OCI-LY7 (cell line): Measurements from ENCODE around the gene CACNA2D2. TPM values are rescaled to one million over a fixed set of nuclear protein-coding genes. Genes with fewer than 3 reads are reported as not detected.

Source experiments
- BruUV-seq: library from RNA; stranded (reverse); fragments of 400-500 nt; replicated peaks from 2 replicates; lab custom pipeline; 2021; lab: Mats Ljungman, UMichigan
- CTCF ChIA-PET: fragments of 300-600 bp; sonication (Branson Sonifier 250); formaldehyde crosslinking; loops from one replicate; lab custom pipeline; 2022; ENCODE audit warnings: antibody characterized with exemption; ENCODE audit not compliant: unreplicated experiment; lab: Charles Lee
- POLR2A ChIA-PET: fragments of 300-600 bp; sonication (Branson Sonifier 250); formaldehyde crosslinking; loops from one replicate; lab custom pipeline; 2022; ENCODE audit warnings: antibody characterized with exemption; lab: Charles Lee
- DNase-seq: peaks from one replicate; pipeline ENCODE4 v3.0.0-alpha.2; 2015; ENCODE audit warnings: low spot score
- H2AFZ ChIP-seq: fragments of 200-600 bp; sonication (generic), shearing (Covaris generic); 2 replicates; pipeline ENCODE4 v1.6.1; 2014; ENCODE audit warnings: mild to moderate bottlenecking, antibody characterized with exemption, low read length, moderate library complexity
- H3K27ac ChIP-seq: fragments of 200-600 bp; sonication (generic); 2 replicates; pipeline ENCODE4 v1.5.1; 2014; ENCODE audit warnings: mixed run types, low read depth, mild to moderate bottlenecking, moderate library complexity, low read length, inconsistent platforms; ENCODE audit not compliant: poor library complexity, severe bottlenecking
- H3K36me3 ChIP-seq: fragments of 200-600 bp; sonication (generic); 2 replicates; pipeline ENCODE4 v1.6.1; 2014; ENCODE audit warnings: mild to moderate bottlenecking, antibody characterized with exemption, low read length, moderate library complexity, mixed read lengths; ENCODE audit not compliant: insufficient read depth
- H3K4me1 ChIP-seq: fragments of 200-600 bp; sonication (generic); 2 replicates; pipeline ENCODE4 v1.5.1; 2014; ENCODE audit warnings: mild to moderate bottlenecking, low read length; ENCODE audit not compliant: insufficient read depth, poor library complexity, severe bottlenecking
- H3K4me2 ChIP-seq: fragments of 200-600 bp; sonication (generic); 2 replicates; pipeline ENCODE4 v1.6.1; 2014; ENCODE audit warnings: mild to moderate bottlenecking, low read length
- H3K4me3 ChIP-seq: fragments of 200-600 bp; sonication (generic); 2 replicates; pipeline ENCODE4 v1.5.1; 2014; ENCODE audit warnings: mild to moderate bottlenecking, low read depth, low read length; ENCODE audit not compliant: poor library complexity, severe bottlenecking
- H3K79me2 ChIP-seq: fragments of 200-600 bp; sonication (generic); 2 replicates; pipeline ENCODE4 v1.6.1; 2016; ENCODE audit warnings: low read depth, mild to moderate bottlenecking, low read length, moderate library complexity, mixed read lengths; ENCODE audit not compliant: insufficient read depth
- H3K9me2 ChIP-seq: fragments of 200-600 bp; sonication (generic); 2 replicates; pipeline ENCODE4 v1.6.1; 2016; ENCODE audit warnings: mild to moderate bottlenecking, low read length, mixed read lengths; ENCODE audit not compliant: insufficient read depth
- H3K9me3 ChIP-seq: fragments of 200-600 bp; sonication (generic); 2 replicates; pipeline ENCODE4 v1.6.1; 2014; ENCODE audit warnings: mild to moderate bottlenecking, mixed run types, low read length, mixed read lengths
- H4K20me1 ChIP-seq: fragments of 200-600 bp; sonication (generic); 2 replicates; pipeline ENCODE4 v1.6.1; 2014; ENCODE audit warnings: mild to moderate bottlenecking, antibody characterized with exemption, low read length, moderate library complexity, mixed read lengths; ENCODE audit not compliant: insufficient read depth
- EZH2phosphoT487 ChIP-seq: fragments of 200-600 bp; sonication (generic); IDR thresholded peaks from 2 replicates; pipeline ENCODE4 v1.6.1; 2018; ENCODE audit warnings: low read depth, borderline replicate concordance, mild to moderate bottlenecking, mixed run types, antibody characterized with exemption, low read length, moderate library complexity, mixed read lengths
- intact Hi-C: fragments of 100-400 bp; cut with micrococcal nuclease; formaldehyde crosslinking; loops from one replicate; pipeline ENCODE4 v1.10.0; 2022; ENCODE audit not compliant: unreplicated experiment
- total RNA-seq, 2 experiments: library from RNA; depleted of rRNA in 1 of 2; stranded (reverse); fragments of >200 nt in 1 of 2; shearing (Covaris generic) in 1 of 2; gene quantifications; 2 replicates each; pipeline ENCODE4 v1.2.3, GENCODE V29; 2014 to 2022
- TF ChIP-seq, protein P1 (sequence below): fragments of 200-600 bp; sonication (generic); conservative IDR thresholded peaks from 2 replicates; pipeline ENCODE4 v1.5.1; 2014; ENCODE audit warnings: mild to moderate bottlenecking, antibody characterized with exemption, low read length, moderate library complexity, mixed read lengths

The CACNA2D2 gene
- total RNA-seq, 2 experiments from 2014 or later: 0.09 to 0.21 TPM

DNA sequence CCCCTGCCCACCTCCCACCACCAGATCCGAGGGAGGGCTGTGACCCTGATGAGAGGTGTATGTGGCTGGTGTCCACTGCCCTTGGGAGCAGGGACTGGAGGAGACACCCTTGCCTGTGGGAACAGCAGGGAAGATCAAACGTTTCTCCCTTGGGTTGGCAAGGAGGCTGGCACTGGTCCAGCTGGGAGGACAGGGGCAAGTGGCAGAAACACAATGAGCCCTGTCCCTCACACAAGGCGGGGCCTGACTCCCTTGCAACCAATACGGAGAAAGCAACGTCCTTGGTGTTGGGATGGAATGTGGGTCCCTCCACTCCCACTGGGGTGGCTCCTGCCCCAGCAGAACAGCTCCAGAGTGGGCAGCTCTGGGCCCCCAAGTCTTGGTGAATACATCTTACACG, 186.1 kb downstream of the CACNA2D2 start:
- POLR2A ChIA-PET: interaction anchor here (1.6 kb wide), 2 partner anchors 11 to 18 kb away, joined by 4 to 8 read pairs; partner anchors contain the start of genes HYAL3, NAA80 and TUSC2
- BruUV-seq: no TSS peak
- Histone ChIP-seq H2AFZ (no peak overlapping the region), H3K27ac (no peak overlapping the region), H3K36me3 (0 out of 2 replicates have a peak, but pooled peaks cover 6% of the 10 kb centered on the region), H3K79me2 (no peaks in the 10 kb centered on the region), H4K20me1 (no peaks in the 10 kb centered on the region), H3K9me3 (no peaks in the 10 kb centered on the region), H3K4me1 (peaks cover 47% of the 10 kb centered on the region), H3K9me2 (no peaks in the 10 kb centered on the region), H3K4me3 (no peak overlapping the region), H3K4me2 (peak overlapping the region; percentile 46; the same call in 1 of the 2 replicates)
- DNase-seq: no peak
- CTCF ChIA-PET: interaction anchor here (1.1 kb wide), 1 partner anchor 16 kb away, joined by 3 read pairs; no protein-coding TSS in a partner anchor
- intact Hi-C loops: no loop called here
- TF ChIP-seq EZH2phosphoT487: no peak
- TF ChIP-seq, protein P1, sequence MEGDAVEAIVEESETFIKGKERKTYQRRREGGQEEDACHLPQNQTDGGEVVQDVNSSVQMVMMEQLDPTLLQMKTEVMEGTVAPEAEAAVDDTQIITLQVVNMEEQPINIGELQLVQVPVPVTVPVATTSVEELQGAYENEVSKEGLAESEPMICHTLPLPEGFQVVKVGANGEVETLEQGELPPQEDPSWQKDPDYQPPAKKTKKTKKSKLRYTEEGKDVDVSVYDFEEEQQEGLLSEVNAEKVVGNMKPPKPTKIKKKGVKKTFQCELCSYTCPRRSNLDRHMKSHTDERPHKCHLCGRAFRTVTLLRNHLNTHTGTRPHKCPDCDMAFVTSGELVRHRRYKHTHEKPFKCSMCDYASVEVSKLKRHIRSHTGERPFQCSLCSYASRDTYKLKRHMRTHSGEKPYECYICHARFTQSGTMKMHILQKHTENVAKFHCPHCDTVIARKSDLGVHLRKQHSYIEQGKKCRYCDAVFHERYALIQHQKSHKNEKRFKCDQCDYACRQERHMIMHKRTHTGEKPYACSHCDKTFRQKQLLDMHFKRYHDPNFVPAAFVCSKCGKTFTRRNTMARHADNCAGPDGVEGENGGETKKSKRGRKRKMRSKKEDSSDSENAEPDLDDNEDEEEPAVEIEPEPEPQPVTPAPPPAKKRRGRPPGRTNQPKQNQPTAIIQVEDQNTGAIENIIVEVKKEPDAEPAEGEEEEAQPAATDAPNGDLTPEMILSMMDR: no peak

GRCh38 chr3:50316657-50317242, 186.7 kb downstream of the CACNA2D2 start:
- no TSS peak for BruUV-seq
- Histone ChIP-seq H3K4me2 (peak overlapping the region; percentile 6; the same call in 1 of the 2 replicates), H3K9me3 (no peaks in the 10 kb centered on the region), H3K4me3 (no peak overlapping the region), H3K36me3 (0 out of 2 replicates have a peak, but pooled peaks cover 6% of the 10 kb centered on the region), H3K79me2 (no peaks in the 10 kb centered on the region), H4K20me1 (no peaks in the 10 kb centered on the region), H2AFZ (no peak overlapping the region), H3K27ac (no peak overlapping the region), H3K4me1 (peaks cover 42% of the 10 kb centered on the region), H3K9me2 (no peaks in the 10 kb centered on the region)
- POLR2A ChIA-PET: interaction anchor here (1.6 kb wide), 2 partner anchors 11 to 17 kb away, joined by 4 to 8 read pairs; partner anchors contain the start of genes HYAL3, NAA80 and TUSC2
- intact Hi-C loops: no loop called here
- CTCF ChIA-PET: no interaction called here
- DNase-seq: peak; percentile 42
- TF ChIP-seq, protein P1: no peak
- no peak for TF ChIP-seq EZH2phosphoT487

GRCh38 chr3:50314816-50315215, 188.6 kb downstream of the CACNA2D2 start:
- Histone ChIP-seq H3K4me1 (peaks cover 32% of the 10 kb centered on the region), H4K20me1 (no peaks in the 10 kb centered on the region), H3K4me2 (no peak overlapping the region), H3K9me3 (no peaks in the 10 kb centered on the region; the same call in 1 of the 2 replicates), H2AFZ (no peak overlapping the region), H3K4me3 (no peak overlapping the region), H3K36me3 (0 out of 2 replicates have a peak, but pooled peaks cover 6% of the 10 kb centered on the region), H3K9me2 (no peaks in the 10 kb centered on the region), H3K27ac (no peak overlapping the region), H3K79me2 (no peaks in the 10 kb centered on the region)
- TF ChIP-seq EZH2phosphoT487: no peak
- TF ChIP-seq, protein P1: no peak
- intact Hi-C loops: no loop called here
- no peak for DNase-seq
- ChIA-PET CTCF (interaction anchor here (0.6 to 0.7 kb wide), 3 partner anchors 18 to 39 kb away, joined by 3 to 6 read pairs (median 3); no protein-coding TSS in a partner anchor), POLR2A (interaction anchor here (0.6 kb wide), 1 partner anchor 243 kb away, joined by 7 read pairs; no protein-coding TSS in a partner anchor)
- no TSS peak for BruUV-seq
